OCI-LY7 (cell line): ENCODE measurements around the gene PSMG1.

Source experiments
- EZH2phosphoT487 ChIP-seq: fragments of 200-600 bp; sonication (generic); IDR thresholded peaks from 2 replicates; pipeline ENCODE4 v1.6.1; 2018; ENCODE audit warnings: low read depth, borderline replicate concordance, mild to moderate bottlenecking, mixed run types, antibody characterized with exemption, low read length, moderate library complexity, mixed read lengths
- TF ChIP-seq, protein P1 (sequence below): fragments of 200-600 bp; sonication (generic); conservative IDR thresholded peaks from 2 replicates; pipeline ENCODE4 v1.5.1; 2014; ENCODE audit warnings: mild to moderate bottlenecking, antibody characterized with exemption, low read length, moderate library complexity, mixed read lengths

DNA sequence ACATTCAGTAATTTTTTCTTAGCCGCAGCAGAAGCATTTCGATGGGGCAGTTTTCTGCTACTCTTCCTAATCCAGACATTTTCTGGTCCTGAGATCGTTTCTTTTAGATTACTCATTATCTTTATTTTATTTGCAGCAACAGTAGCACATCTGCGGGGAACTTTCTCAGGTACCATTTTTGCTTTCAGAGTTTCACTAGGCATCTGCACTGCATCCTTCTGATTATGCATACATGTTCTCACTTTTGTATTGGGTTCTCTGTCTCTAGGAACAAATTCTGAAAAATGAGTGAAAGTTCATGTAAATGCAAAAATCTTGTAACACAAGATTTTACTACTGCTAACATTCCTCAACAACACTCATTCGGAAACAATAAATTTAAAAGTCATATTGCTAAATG is 3.9 kb upstream of the PSMG1 start:
- TF ChIP-seq, protein P1, sequence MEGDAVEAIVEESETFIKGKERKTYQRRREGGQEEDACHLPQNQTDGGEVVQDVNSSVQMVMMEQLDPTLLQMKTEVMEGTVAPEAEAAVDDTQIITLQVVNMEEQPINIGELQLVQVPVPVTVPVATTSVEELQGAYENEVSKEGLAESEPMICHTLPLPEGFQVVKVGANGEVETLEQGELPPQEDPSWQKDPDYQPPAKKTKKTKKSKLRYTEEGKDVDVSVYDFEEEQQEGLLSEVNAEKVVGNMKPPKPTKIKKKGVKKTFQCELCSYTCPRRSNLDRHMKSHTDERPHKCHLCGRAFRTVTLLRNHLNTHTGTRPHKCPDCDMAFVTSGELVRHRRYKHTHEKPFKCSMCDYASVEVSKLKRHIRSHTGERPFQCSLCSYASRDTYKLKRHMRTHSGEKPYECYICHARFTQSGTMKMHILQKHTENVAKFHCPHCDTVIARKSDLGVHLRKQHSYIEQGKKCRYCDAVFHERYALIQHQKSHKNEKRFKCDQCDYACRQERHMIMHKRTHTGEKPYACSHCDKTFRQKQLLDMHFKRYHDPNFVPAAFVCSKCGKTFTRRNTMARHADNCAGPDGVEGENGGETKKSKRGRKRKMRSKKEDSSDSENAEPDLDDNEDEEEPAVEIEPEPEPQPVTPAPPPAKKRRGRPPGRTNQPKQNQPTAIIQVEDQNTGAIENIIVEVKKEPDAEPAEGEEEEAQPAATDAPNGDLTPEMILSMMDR = no peak
- no peak for TF ChIP-seq EZH2phosphoT487
